Stimulated activated CD4-positive, alpha-beta T cell treated with anti-CD3 and anti-CD28 coated beads, Interleukin-12 subunit alpha, Interleukin-12 subunit beta, amount 100 ng/mL, for 24 hours (primary cell): ENCODE measurements around the gene KIF14.
"Not testable (repeated sequence)": the region's sequence is repeated elsewhere in the genome, so short reads cannot be mapped to it uniquely, and the experiment has no call there.

Experiments used
- DNase-seq, 2 experiments: peaks; one replicate each; pipeline ENCODE4 v3.0.0-alpha.2; 2020; ENCODE audit warnings: low read depth in 2 of 2

KIF14 gene

DNA sequence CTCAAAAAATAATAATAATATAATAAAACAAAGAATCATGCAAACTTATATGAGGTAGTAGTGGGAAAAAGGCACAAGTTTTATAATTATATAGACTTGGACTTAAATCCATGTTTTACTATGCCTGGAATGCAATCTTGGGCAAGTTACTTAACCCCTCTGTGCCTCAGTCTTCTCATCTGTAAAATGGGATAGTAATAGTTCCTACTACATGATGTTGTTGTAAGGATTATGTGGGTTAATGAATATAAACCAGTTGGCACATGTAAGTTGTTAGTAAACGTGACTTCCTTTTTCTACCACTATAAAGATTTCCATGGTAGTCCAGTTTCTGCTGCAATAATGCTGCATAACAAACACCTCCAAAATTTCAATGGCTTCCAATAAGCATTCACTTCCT is 10.8 kb upstream of the KIF14 start:
- no peak for DNase-seq

DNA sequence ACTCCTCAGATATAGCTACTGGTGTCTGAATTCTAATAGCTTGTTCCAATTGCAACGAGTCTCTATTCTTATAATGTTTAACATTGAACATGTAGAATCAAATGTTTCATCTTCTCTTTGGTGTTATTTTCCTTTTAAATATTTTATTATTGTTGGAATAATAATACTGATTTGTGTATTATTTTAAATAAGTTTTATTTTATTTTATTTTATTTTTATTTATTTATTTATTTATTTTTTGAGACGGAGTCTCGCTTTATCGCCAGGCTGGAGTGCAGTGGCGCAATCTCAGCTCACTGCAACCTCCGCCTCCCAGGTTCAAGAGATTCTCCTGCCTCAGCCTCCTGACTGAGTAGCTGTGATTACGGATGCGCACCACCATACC is 10.0 kb upstream of the KIF14 start:
- DNase-seq = not testable (repeated sequence)

DNA sequence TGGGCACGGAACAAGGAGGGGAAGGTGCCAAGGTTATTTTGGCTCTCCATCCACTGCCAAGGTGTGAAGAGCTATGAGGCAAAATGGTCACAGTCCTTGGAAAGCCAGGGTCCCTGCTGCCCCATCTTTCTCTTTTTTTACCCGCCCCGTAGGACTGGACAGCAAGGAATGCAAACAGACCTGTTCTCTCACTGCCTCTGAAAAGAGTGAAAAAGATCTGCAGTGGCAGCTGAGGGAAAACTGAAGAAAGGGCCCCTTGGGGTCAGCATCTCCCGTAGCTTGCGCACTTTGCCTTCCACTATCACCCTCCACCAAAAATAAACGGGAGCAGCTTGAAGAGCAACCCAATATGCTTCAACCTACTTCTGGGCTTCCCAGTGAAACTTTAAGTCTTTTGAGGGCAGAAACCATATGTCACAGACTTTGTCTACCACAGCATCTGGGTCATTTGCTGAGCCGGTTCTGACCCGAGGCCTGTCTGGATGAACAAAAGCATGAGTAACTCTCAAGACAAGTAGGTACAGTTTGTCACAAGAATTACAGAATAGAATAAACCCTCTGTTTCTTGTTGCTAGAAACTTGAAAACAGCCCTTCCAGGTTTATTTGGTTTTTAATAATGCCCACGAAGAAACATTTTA is 9.4 kb upstream of the KIF14 start:
- no peak for DNase-seq

DNA sequence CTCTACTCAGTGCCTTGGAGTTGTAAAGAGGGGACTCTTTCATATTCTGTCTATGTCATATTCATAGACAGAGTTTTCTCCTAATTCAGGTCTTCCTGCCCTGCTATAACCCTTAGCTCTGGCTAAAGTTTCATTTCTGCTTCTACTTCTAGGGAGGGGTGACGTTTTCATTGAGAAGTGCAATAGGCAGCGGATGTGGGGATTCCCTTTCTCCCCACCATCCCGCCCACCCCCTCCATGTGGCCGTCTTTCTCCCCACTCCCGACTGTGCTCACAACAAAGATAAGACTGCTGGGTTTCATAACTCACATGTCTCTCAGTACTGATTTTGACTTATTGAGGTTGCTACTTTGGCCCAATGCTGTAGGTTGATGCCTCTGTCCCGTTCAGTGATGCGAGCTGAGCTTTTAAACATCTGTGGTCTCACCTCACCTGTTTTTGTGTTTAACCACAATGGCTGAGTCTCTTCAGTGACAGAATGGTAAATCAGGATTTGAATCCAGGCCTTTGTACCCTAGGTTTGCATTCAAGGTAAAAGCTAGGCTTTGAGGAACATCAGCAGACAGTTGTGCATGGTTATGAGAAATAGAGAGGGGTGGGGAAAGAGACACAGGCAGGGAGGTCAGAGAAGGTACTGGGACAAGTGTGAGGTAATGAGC is 7.8 kb upstream of the KIF14 start:
- DNase-seq = peak in 1 of 2 experiments; percentile 36

DNA sequence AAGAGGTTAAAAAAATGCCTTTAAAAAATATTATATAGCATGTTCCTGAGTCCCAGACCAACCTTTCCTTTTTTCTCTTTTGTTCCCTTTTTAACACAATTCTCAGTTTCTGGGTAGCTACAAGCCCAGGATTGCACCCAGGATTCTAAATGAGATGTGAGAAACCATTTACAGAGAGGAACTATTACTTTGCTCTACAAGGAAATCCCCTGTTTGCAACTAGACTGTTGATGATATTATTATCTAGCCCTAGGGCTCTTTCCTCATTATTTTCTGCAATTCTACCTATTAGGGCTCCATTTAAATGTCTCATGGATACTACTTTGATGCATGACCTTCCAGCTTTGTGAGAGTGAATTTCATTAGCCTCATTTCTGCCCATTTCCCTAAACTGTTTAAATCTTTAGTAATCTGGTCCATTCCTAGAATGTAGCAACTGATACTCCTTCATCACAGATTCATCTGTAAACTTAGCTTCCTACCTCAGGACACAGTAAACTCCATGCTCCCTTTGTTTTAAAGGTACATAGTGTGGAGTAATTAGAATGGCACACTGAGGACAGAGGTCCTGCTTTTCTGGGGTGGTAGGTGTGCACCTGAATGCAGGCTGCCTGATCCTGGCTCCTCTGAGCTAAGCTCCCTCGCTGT is 7.1 kb upstream of the KIF14 start:
- no peak for DNase-seq

DNA sequence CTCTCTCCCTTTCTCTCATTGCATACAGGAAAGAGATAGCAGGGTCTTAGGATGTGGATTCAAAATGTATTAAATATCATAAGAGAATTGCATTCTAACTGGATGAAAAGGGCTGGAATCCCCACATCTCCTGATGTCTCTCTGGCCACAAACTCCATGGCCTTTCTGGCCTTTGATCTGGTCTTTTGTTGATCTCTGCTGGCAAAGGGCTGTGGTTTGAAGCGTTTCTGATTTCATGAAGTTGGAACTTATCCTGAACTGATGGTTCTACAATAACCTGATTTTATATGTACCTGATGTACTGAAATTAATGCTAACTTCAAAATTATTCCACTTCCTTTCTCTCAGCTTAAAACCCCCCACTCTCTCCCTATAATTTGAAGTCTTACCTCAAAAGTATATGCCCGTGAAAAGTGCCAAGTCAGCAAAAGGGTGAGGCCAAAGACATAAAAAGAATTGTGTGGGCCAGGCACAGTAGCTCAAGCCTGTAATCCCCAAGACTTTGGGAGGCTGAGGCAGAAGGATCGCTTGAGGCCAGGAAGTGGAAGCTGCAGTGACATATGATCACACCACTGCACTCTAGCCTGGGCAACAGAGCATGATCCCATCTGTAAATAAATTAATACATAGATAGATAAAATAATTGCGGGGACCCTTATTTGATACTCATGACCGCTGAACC is 6.4 kb upstream of the KIF14 start:
- no peak for DNase-seq

DNA sequence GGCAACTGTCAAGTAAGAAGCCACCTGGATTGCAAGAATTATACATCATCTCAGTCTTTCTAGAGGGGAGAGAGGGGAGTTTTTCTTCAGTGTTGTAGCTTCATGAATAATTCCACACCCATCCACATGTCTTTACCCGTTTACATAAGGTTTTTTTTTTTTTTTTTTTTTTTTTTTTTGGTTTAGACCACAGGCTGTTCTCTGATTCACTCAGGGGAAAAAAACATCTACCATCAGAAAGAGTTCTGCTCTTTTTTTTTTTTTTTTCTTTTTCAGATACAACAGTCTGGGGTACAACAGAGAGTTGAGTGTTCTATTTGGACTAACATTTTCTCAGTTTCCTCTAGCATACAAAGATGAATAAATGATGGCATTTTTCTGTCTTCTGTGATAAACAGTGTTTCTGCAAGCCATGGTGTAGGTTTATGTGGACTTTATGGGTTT is 4.9 kb upstream of the KIF14 start:
- no peak for DNase-seq

DNA sequence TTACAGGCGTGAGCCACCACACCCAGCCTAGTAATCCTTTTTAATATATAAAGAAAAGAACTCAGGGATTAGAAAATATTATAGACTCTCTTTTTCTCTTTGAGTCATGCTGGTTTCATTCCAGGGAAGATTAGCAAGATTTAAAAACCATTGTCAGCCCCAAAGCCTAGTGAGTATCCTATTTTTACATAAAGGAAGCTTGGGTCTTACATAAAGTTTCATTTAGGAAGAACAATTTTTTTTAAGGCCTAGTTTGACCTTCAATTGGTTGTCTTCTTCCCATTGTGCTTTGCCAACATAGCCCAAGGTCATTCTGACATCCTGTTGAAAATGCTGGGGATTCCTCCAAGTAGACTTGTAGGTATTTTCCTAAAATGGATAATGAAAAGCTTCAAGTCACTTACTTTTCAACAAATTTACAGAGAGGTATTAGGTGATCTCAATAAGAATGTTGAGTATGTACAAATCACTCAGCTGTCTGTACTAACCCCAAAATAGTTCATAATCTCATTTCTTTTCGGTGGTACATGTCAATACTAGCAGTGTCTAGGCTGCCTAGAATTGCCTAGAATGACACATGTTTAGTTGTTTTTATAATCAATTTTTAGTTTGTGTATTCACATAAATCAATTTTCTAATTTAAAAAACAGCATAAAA is 4.3 kb upstream of the KIF14 start:
- no peak for DNase-seq

DNA sequence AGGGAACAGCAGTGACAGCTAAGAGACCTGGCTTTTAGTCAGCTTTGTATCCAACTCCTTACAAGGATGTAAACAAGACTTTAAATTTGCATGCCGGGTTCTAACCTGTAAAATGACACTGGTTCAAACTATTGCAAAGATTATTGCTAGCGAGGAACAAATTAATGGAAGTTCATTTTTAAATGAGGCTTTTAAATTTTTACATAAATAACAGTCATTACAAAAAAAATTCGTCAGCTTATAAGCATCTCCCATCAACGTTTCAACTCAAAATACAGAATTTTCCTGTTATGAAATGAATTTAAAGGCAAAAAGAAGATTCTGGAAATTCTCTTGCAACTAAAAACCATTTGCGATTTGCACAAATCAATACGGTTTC is 668 bp downstream of the KIF14 start:
- DNase-seq = no peak

DNA sequence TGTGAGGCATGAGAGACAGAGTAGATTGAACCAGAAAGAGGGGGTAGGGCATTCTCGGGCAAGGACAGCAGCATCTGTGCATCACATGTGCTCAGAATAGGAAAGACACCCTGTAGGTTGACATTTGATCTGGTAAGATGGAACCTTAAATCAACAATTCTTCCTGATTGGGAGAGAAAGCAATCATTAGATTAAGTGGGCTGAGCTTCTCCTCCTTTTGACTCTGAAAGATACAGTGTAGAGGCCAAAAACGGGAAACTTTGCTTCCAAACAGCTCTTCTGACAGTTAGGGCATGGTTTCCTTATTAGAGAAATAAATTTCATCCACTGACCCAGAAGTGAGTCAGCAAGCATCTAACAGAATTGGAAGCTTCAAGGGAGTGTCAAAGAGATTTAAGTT is 9.7 kb downstream of the KIF14 start:
- no peak for DNase-seq

DNA sequence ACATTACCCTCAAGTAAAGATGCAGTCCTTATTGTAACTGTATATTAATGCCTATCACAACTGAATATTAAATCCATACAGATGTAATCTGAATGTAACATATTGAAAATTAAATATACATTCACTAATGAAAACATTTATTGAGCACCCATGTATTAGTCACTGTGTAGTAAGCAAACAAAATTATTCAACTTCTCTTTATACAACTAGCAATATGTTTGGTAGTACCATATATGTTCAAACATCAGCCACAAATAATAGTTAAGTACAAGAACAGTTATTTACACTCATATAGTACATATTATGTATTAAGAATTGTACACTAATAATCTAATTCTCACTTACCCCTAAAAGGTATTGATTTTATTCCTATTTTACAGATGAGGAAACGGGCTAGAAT is 17.9 kb downstream of the KIF14 start:
- DNase-seq = no peak

DNA sequence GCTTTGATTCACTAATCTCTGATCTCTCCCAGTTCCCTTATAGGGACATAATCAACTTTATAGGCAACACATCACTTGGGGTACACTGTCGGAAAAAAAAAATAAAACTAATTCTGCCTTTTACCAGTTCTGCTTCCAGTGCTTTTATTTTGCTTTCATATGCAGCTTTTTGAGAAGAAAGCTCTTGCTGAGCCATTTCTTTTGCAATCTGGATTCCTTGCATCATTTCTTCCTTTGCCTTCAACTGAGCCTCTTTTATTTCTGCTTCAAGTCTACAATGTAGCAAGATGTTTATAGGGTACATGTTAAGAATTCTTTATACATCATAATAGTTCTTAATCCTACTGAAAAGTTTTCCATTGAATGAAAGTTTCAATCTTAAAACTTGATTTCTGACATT is 30.6 kb downstream of the KIF14 start:
- DNase-seq = no peak

DNA sequence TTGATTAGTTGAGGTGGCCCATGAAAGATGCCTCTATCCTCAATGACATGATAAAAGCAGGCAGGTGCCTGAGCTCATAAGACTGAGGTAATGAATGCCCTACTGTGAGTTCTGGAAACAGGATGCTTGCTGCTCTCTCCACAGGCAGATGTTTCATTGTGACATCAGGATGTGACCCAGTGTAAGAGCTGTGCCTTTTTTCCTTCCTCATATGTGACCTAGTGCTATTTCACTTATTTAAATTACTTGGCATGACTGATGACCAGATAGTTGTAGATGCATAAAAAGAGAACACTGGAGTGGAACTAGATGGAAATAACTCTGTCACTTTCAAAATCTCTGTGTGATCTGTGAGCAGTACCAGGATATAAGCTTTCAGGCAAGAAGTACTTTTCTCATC is 31.9 kb downstream of the KIF14 start:
- DNase-seq = no peak

DNA sequence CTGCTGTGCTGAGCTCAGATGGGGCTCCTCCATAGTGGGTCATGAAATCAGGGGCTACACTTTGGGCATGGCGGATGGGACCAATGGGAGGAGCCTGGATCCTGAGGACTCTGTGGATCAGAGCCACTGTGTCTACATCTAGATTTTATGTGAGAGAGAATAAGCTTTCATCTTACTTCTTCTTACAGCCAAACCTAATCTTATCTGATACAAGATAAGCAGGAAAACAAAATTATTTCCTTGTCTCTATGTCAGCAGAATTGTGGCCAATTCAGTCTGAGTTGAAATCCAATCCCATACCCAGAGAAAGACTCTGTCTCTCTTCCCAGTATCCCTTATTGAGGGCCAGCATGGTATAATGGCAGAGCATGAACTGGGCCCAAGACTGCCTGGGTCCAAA is 56.2 kb downstream of the KIF14 start:
- no peak for DNase-seq

DNA sequence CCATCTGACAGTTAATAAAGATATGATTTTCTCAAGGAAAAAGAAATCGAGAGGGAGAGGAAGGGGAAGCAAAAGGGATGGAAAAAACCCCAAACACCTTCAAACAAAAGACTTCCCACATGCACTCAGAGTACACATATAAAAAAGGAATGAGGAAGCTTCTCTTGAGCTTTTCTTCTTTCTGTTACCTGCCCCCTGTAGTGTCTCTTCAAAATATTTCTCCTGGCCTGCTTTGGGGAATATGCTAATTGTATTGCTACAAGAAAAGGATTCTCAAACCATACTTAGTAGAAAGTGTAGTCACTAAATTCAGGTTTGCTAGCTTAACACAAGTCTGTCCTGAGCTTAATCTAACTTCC is 58.7 kb downstream of the KIF14 start:
- no peak for DNase-seq

DNA sequence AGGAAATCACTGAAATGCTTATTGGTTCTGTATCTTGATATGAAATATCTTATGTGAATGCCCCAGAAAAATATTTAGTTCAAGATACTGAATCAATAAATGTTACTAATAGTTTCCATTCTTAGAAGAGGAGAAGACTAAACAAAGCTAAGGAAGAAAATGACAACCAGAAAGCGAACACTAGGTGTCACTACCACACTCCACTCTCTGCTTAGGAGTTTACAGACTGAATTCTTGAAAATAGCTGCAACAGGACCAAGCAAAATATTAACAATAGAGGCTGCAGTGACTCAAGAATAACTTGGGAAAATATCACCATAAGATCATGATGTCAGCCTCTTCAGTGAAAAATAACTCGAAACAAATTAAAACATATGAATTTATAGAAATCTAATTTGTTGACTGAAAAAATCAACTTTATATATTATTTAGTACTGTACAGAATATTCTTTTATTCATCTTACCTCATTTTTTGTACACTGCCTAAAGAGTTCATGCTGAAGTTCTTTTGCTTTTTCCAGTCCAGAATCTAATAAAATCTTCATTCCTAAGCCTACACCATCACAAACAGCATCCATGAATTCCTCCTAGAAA is 61.6 kb downstream of the KIF14 start:
- no peak for DNase-seq

DNA sequence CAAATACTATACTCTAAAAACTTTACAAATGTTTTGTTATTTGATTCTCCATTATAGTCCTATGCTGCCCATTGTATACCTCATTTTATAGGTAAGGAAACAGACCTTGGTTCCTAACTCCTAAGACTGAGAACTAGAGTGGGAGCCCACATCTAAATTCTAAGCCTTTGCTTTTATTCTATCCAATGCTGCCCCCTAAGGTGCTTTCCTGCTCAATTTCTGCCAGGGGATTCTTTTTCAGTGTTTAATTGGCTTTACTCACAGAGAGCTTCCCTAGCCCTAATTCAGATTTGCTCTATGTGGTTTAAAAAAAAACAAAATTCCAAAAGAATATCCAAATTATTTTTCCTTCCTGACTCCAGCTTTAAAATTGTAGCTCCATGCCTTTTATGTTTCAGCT is 64.5 kb downstream of the KIF14 start:
- DNase-seq = no peak

DNA sequence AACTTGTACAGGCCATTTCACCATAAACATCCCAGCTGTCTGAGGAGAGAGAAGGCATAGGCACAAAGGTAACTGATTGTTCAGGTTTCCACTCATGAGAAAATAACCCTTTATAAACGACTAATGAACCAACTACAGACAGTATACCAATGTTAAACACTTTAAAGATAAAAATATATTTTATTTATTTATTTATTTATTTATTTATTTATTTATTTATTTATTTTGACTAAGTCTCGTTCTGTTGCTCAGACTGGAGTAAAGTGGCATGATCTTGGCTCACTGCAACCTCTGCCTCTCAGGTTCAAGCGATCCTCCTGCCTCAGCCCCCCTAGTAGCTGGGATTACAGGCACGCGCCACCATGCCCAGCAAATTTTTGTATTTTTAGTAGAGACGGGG is 67.8 kb downstream of the KIF14 start:
- not testable (repeated sequence) for DNase-seq

DNA sequence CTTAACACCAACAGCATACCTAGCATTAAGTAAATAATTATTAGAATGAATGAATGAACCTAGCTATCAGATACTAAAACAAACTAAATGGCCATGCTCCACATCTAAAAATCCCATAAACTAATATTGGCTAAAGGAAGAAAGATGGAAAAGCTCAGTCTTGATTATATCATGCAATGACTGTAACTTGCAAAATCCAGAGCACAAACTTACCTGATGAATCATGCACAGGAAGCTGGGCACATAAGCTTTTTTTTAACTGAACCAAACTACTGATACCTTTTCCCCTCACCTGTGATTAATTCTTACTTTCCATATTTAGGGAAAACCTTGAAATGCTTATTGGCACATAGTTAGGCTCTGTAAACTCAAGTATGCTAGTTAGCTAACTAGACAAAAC is 70.2 kb downstream of the KIF14 start:
- DNase-seq = no peak

DNA sequence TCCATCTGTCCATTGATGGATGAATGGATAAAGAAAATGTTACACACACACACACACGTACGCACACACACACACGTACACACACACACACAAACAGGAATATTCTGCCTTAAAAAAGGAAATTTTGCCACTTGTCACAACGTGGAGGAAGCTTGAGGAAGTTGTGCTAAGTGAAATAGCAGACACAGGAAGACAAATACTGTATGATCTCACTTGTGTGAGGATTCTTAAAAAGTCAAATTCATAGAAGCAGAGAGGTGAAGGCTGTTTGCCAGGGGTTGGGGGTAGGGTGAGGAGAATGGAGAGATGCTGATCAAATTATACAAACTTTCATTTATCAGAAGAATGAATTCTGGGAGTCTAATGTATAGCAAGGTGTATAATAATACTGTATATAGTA is 73.2 kb downstream of the KIF14 start:
- DNase-seq = no peak

DNA sequence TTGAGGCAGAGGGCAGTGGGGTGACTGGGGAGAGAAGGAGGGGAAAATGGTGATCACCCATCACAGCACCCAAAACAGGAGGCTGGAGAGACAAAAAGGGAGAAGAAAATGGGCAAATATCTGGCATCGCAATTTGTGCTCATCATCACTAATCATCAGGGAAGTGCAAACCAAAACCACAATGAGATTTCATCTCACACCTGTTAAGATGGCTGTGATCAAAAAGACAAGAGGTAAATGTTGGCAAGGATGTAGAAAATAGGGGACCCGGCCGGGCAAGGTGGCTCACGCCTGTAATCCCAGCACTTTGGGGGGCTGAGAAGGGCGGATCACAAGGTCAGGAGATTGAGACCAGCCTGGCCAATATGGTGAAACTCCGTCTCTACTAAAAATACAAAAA is 74.0 kb downstream of the KIF14 start:
- DNase-seq = no peak

DNA sequence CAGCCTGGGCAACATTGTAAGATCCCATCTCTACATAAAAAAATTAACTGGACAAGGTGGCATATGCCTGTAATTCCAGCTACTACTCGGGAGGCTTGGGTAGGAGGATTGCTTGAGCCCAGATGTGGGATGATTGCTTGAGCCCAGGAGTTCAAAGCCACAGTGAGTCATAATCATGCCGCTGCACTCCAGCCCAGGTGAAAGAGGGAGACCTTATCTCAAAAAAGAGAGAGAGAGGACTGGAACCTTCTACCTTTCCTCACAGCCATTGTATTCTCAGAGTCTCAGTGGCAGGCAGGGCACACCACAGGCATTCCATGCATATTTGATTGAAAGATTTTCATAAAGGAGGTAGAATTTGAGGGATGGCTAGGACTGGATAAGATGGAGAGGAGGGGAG is 78.4 kb downstream of the KIF14 start:
- no peak for DNase-seq
